Naive B cell (primary cell): Measurements from ENCODE around the gene APOL3. TPM values are rescaled to one million over a fixed set of nuclear protein-coding genes. Genes with fewer than 3 reads are reported as not detected.
"Not testable (repeated sequence)": the region's sequence is repeated elsewhere in the genome, so short reads cannot be mapped to it uniquely, and the experiment has no call there.

Source experiments
- ATAC-seq, 2 donors: fragments of 150-1000 bp; cut with Tn5 transposase; 2 replicates each; pipeline ENCODE4 v1.10.0; 2021; ENCODE audit warnings: low read depth in 2 of 2, mild to moderate bottlenecking in 2 of 2, moderate library complexity in 2 of 2
- DNase-seq: peaks from one replicate; pipeline ENCODE4 v3.0.0; 2022
- H3K27ac Mint-ChIP-seq, 6 donors: one replicate each; pipeline ENCODE4 v1.8.0; 2020 to 2022; ENCODE audit warnings: mild to moderate bottlenecking in 6 of 6, mixed read lengths in 6 of 6, moderate library complexity in 5 of 6, inconsistent platforms in 2 of 6
- H3K27me3 Mint-ChIP-seq, 3 donors: one replicate each; pipeline ENCODE4 v1.8.0; 2021 to 2022; ENCODE audit warnings: mixed read lengths in 3 of 3, mild to moderate bottlenecking in 1 of 3
- H3K36me3 Mint-ChIP-seq, 2 donors: one replicate each; pipeline ENCODE4 v1.8.0; 2020 to 2022; ENCODE audit warnings: mixed read lengths in 2 of 2, inconsistent platforms in 1 of 2, mild to moderate bottlenecking in 1 of 2
- H3K4me1 Mint-ChIP-seq, 3 donors: one replicate each; pipeline ENCODE4 v1.8.0; 2020 to 2022; ENCODE audit warnings: mixed read lengths in 3 of 3, inconsistent platforms in 1 of 3, mild to moderate bottlenecking in 1 of 3, moderate library complexity in 1 of 3
- H3K4me3 Mint-ChIP-seq, 8 donors: one replicate each; pipeline ENCODE4 v1.8.0; 2020 to 2022; ENCODE audit warnings: mild to moderate bottlenecking in 8 of 8, mixed read lengths in 8 of 8, moderate library complexity in 8 of 8, inconsistent platforms in 2 of 8
- H3K9me3 Mint-ChIP-seq, 7 donors: one replicate each; pipeline ENCODE4 v1.8.0; 2020 to 2022; ENCODE audit warnings: mixed read lengths in 7 of 7, mild to moderate bottlenecking in 5 of 7, inconsistent platforms in 2 of 7, moderate library complexity in 1 of 7
- polyA plus RNA-seq, 6 donors: library from polyadenylated mRNA; unstranded; fragments of 300-500 nt; fragmentation: Illumina TruSeq; gene quantifications; one replicate each; pipeline ENCODE4 v1.2.3, GENCODE V29; 2021; ENCODE audit warnings: low read depth in 6 of 6

The APOL3 gene
- polyA plus RNA-seq, 6 donors from 2014 or later = 15.5 to 41.3 (median 31.7) TPM

DNA sequence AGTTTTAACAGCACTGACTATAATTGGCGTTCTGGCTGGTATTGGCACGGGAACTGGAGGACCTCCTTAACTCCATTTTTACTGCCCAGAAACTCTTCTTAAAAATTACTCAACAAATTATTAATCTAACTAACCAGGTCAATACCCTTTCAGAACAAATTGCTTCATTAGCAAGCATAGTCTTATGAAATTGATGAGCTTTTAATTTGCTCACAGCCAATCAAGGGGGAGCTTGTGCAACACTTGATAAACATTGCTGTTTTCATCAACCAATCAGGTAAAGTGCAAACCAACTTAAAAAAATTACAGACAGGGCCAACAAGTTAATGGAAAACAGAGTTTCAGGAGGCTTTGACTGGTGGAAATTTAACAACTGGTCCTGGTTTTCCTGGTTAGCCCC lies 4.6 kb upstream of the APOL3 start:
- Mint-ChIP-seq H3K27me3 (no peaks in the 10 kb centered on the region), H3K4me3 (peak overlapping the region in 2 of 8 donors; percentile 15 to 69), H3K9me3 (peaks cover 0 to 4% (median 0%) of the 10 kb centered on the region in 7 donors), H3K4me1 (peaks cover 46 to 67% (median 50%) of the 10 kb centered on the region in 3 donors), H3K27ac (peak overlapping the region in 4 of 6 donors; percentile 59 to 98 (median 74)), H3K36me3 (no peaks in the 10 kb centered on the region)
- ATAC-seq (no peak), DNase-seq (no peak)

GRCh38 chr22:36164621-36165020 lies 4.1 kb upstream of the APOL3 start:
- H3K36me3 Mint-ChIP-seq = no peaks in the 10 kb centered on the region
- H3K27me3 Mint-ChIP-seq = no peaks in the 10 kb centered on the region
- H3K4me3 Mint-ChIP-seq = peak overlapping the region in 2 of 8 donors; percentile 18 to 69
- DNase-seq (no peak), ATAC-seq (no peak)
- H3K27ac Mint-ChIP-seq = peak overlapping the region in 5 of 6 donors; percentile 12 to 98 (median 57)
- peaks cover 0 to 4% (median 0%) of the 10 kb centered on the region in 7 donors for H3K9me3 Mint-ChIP-seq
- peaks cover 52 to 72% (median 56%) of the 10 kb centered on the region in 3 donors for H3K4me1 Mint-ChIP-seq

- ATAC-seq = no peak
- Mint-ChIP-seq H3K9me3 (peaks cover 0 to 2% (median 0%) of the 10 kb centered on the region in 7 donors), H3K4me1 (peaks cover 63 to 83% (median 67%) of the 10 kb centered on the region in 3 donors), H3K27me3 (no peaks in the 10 kb centered on the region), H3K4me3 (peak overlapping the region in 6 of 8 donors; percentile 40 to 94 (median 81)), H3K36me3 (no peaks in the 10 kb centered on the region), H3K27ac (peak overlapping the region; percentile 84 to 99 (median 98))
- DNase-seq = no peak
These were observed 2.9 kb upstream of the APOL3 start for GRCh38 chr22:36163497-36163896.

DNA sequence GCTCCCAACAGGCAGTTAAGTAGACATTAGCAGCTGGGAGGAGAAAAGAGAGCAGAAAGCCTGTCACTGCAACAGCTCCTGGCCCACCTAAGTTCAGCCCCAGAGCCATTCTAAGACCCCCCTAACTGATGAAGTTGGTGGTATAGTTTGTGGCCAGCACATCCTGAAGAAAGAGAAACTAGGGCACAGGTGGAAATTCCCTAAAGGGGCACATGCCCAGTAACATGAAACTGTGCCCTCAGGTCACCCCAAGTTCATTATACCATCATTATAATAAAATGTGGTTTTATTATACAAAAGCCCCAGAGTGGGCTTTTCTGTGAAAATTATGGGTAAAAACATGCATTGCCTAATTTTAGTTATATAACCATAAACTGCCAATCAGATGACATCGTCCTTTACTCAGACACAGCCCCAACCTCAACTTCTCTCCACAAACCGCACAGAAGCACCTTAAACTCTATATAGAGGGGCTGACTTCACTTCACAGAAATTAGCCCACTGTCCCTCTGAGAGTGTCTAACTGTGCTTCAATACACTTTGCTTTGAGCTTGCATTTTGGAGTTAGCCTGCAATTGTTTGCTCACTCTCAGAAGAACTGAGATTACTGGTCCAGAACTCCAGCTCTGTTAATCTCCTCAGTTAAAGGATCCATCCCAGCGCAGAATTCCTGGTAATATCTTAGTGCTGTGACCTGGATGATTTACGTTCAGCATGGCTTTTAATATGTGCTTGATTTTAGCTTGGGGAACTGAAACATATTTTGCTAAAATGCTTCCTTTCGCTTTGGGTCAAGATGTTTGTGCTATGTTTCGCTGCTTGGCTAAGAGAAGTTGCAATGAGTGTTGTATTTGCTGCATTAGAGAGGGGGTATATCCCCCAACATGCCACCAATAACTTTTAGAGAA lies 1.8 kb upstream of the APOL3 start:
- Mint-ChIP-seq H3K36me3 (peaks cover 0 to under 1% of the 10 kb centered on the region in 2 donors), H3K27ac (peak overlapping the region; percentile 98 to 99 (median 98)), H3K27me3 (no peaks in the 10 kb centered on the region), H3K9me3 (peaks cover 0 to 2% (median 0%) of the 10 kb centered on the region in 7 donors), H3K4me1 (peaks cover 70 to 93% (median 76%) of the 10 kb centered on the region in 3 donors), H3K4me3 (peak overlapping the region; percentile 47 to 96 (median 93))
- ATAC-seq (peak; percentile 69 to 71), DNase-seq (peak; percentile 61)

DNA sequence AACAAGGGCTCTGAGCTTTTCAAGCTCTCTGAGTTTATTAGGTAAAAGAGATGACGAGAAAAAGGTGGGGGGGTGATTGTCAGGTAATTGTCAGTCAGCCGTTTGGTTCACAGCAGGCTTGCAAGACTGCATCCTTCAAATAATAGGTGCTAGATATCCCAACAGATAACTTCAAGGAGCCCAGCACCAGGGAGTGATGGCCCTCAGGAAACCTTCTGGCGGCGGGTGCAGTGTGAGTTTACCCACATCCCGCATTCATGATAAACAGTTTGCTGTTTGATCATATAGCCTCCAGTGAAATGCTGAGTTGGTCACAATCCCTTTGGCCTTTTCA lies 1.2 kb upstream of the APOL3 start:
- H3K27me3 Mint-ChIP-seq, DNase-seq, H3K9me3 Mint-ChIP-seq, H3K36me3 Mint-ChIP-seq, ATAC-seq: not testable (repeated sequence)
- H3K4me3 Mint-ChIP-seq = peak overlapping the region; percentile 47 to 96 (median 93)
- peaks cover 76 to 93% (median 82%) of the 10 kb centered on the region in 3 donors for H3K4me1 Mint-ChIP-seq
- H3K27ac Mint-ChIP-seq = peak overlapping the region; percentile 98 to 99 (median 98)

GRCh38 chr22:36156515-36157419 lies 3.8 kb downstream of the APOL3 start:
- no peaks in the 10 kb centered on the region for H3K27me3 Mint-ChIP-seq
- peak; percentile 81 to 84 for ATAC-seq
- peak overlapping the region; percentile 89 to 96 (median 94) for H3K4me3 Mint-ChIP-seq
- peaks cover 71 to 87% (median 74%) of the 10 kb centered on the region in 3 donors for H3K4me1 Mint-ChIP-seq
- peak; percentile 59 for DNase-seq
- peak overlapping the region; percentile 96 to 99 (median 98) for H3K27ac Mint-ChIP-seq
- peaks cover 4 to 16% of the 10 kb centered on the region in 2 donors for H3K36me3 Mint-ChIP-seq
- no peaks in the 10 kb centered on the region for H3K9me3 Mint-ChIP-seq

GRCh38 chr22:36156119-36156514 lies 4.4 kb downstream of the APOL3 start:
- peaks cover 66 to 87% (median 70%) of the 10 kb centered on the region in 3 donors for H3K4me1 Mint-ChIP-seq
- no peaks in the 10 kb centered on the region for H3K9me3 Mint-ChIP-seq
- H3K27me3 Mint-ChIP-seq = no peaks in the 10 kb centered on the region
- H3K4me3 Mint-ChIP-seq = peak overlapping the region; percentile 89 to 96 (median 94)
- ATAC-seq (no peak), DNase-seq (no peak)
- peaks cover 4 to 21% of the 10 kb centered on the region in 2 donors for H3K36me3 Mint-ChIP-seq
- peak overlapping the region; percentile 72 to 99 (median 98) for H3K27ac Mint-ChIP-seq

GRCh38 chr22:36155702-36156101 lies 4.9 kb downstream of the APOL3 start:
- ATAC-seq = no peak
- Mint-ChIP-seq H3K36me3 (peaks cover 4 to 21% of the 10 kb centered on the region in 2 donors), H3K4me1 (peaks cover 62 to 86% (median 70%) of the 10 kb centered on the region in 3 donors)

DNA sequence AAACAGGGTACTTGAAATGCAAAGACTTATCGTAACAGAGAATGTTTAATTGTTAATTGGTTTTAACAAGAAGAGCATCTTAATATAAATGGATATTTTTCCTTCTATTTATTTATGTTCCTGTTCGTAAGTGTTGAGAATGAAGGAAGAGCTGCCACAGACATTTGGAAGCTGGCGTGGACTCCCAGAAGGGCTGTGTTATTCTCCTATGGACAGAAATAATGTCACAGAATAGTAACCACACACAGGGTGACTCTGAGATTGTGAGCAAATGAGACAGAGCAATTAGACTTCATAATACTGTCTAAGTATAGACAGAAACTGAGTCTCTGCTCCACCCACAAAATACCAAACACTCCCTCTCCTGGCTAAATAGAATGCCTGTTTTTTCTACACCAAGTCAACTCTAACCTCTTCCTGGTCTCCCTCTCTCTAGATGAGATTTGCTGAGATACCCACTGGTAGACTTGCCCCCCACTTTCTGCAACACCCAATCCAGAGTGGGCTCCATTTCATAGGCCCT lies 6.1 kb downstream of the APOL3 start:
- peaks cover 50 to 81% (median 61%) of the 10 kb centered on the region in 3 donors for H3K4me1 Mint-ChIP-seq
- no peak for ATAC-seq
- peaks cover 4 to 21% of the 10 kb centered on the region in 2 donors for H3K36me3 Mint-ChIP-seq
- no peaks in the 10 kb centered on the region for H3K27me3 Mint-ChIP-seq
- no peak for DNase-seq
- H3K9me3 Mint-ChIP-seq = no peaks in the 10 kb centered on the region
- H3K4me3 Mint-ChIP-seq = peak overlapping the region in 4 of 8 donors; percentile 4 to 46 (median 20)
- peak overlapping the region in 4 of 6 donors; percentile 38 to 98 (median 94) for H3K27ac Mint-ChIP-seq

More at GRCh38 chr22:36155702-36156101, 4.9 kb downstream of the APOL3 start:
- no peak for DNase-seq
- H3K4me3 Mint-ChIP-seq = peak overlapping the region in 5 of 8 donors; percentile 58 to 95 (median 89)
- H3K9me3 Mint-ChIP-seq = no peaks in the 10 kb centered on the region
- H3K27ac Mint-ChIP-seq = peak overlapping the region in 4 of 6 donors; percentile 70 to 98 (median 86)
- H3K27me3 Mint-ChIP-seq = no peaks in the 10 kb centered on the region

DNA sequence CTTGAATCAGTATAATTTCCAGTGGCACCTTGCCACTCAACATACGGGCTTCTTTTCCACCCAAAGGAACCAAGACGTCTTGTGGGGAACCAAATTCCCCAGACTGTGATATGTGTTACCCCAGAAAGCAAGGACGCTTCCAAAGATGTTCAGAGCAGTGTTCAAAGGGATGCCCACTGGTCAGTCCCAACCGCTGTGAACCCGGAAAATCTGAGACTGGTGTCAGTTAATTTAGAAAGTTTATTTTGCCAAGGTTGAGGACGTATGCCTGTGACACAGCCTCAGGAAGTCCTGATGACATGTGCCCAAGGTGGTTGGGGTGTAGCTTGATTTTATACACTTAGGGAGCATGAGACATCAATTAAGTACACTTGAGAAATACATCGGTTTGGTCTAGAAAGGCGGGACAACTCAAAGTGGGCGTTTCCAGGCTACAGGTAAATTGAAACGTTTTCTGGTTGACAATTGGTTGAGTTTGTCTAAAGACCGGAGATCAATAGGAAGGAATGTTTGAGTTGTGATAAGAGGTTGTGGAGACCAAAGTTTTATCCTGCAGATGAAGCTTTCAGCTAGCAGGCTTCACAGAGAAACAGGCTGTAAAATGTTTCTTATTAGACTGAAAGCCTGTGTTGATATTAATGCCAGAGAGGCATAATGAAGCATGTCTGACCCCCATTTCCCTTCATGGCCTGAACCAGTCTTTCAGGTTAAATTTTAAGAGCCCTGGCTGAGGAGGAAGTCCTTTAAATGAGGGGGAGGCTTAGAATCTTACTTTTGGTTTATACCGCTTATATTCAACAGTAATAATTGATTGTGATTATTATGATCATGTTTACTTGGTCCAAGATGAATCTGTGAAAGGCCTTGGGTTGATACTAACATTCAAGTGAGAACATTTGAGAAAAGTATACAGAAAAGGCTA lies 6.8 kb downstream of the APOL3 start:
- no peak overlapping the region for H3K4me3 Mint-ChIP-seq
- peaks cover 43 to 75% (median 55%) of the 10 kb centered on the region in 3 donors for H3K4me1 Mint-ChIP-seq
- no peaks in the 10 kb centered on the region for H3K9me3 Mint-ChIP-seq
- no peaks in the 10 kb centered on the region for H3K27me3 Mint-ChIP-seq
- H3K36me3 Mint-ChIP-seq = peaks cover 4 to 21% of the 10 kb centered on the region in 2 donors
- H3K27ac Mint-ChIP-seq = peak overlapping the region; percentile 26 to 98 (median 52)
- ATAC-seq (no peak), DNase-seq (no peak)

DNA sequence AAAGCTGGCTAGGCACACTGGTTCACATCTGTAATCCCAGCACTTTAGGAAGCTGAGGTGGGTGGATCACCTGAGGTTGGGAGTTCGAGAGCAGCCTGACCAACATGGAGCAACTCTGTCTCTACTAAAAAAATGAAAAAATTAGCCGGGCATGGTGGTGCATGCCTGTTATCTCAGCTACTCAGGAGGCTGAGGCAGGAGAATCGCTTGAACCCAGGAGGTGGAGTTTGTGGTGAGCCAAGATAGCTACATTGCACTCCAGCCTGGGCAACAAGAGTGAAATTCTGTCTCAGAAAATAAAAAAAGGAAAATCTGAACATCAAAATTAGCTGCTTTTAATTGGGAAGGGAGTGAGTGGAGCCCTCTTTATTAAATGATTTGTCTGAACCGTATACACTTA lies 7.7 kb downstream of the APOL3 start:
- H3K9me3 Mint-ChIP-seq, DNase-seq, H3K27me3 Mint-ChIP-seq, ATAC-seq, H3K4me3 Mint-ChIP-seq: not testable (repeated sequence)
- Mint-ChIP-seq H3K27ac (peak overlapping the region in 1 of 6 donors; percentile 64), H3K4me1 (peaks cover 35 to 73% (median 55%) of the 10 kb centered on the region in 3 donors), H3K36me3 (peaks cover 9 to 21% of the 10 kb centered on the region in 2 donors)

- H3K27ac Mint-ChIP-seq = peak overlapping the region in 5 of 6 donors; percentile 14 to 64 (median 60)
- H3K4me3 Mint-ChIP-seq = peak overlapping the region in 1 of 8 donors; percentile 77
- no peaks in the 10 kb centered on the region for H3K9me3 Mint-ChIP-seq
- ATAC-seq (no peak), DNase-seq (no peak)
- H3K36me3 Mint-ChIP-seq = peaks cover 5 to 21% of the 10 kb centered on the region in 2 donors
- H3K4me1 Mint-ChIP-seq = peaks cover 34 to 73% (median 49%) of the 10 kb centered on the region in 3 donors
- no peaks in the 10 kb centered on the region for H3K27me3 Mint-ChIP-seq
These were observed 8.5 kb downstream of the APOL3 start for GRCh38 chr22:36152088-36152487.
